GM21786 (cell line): ENCODE results near the gene CHMP6.
"Not testable (repeated sequence)": the region's sequence is repeated elsewhere in the genome, so short reads cannot be mapped to it uniquely, and the experiment has no call there.

Experiments
- ATAC-seq: cut with Tn5 transposase; IDR thresholded peaks from one replicate; pipeline ENCODE4 v1.9.1; 2021; ENCODE audit not compliant: unreplicated experiment

Gene CHMP6

GRCh38 chr17:81011951-81012350 is 20.3 kb downstream of the CHMP6 start:
- ATAC-seq: no peak

- ATAC-seq: no peak
Measured at GRCh38 chr17:81012574-81013447, 21.2 kb downstream of the CHMP6 start.

GRCh38 chr17:81013642-81014041 is 22.0 kb downstream of the CHMP6 start:
- no peak for ATAC-seq

- no peak for ATAC-seq
Measured at GRCh38 chr17:81015136-81015535, 23.5 kb downstream of the CHMP6 start.

GRCh38 chr17:81016575-81016974 is 24.9 kb downstream of the CHMP6 start:
- ATAC-seq: no peak

GRCh38 chr17:81017330-81017729 is 25.7 kb downstream of the CHMP6 start:
- ATAC-seq: not testable (repeated sequence)

- ATAC-seq: no peak
Measured at GRCh38 chr17:81018044-81018802, 26.6 kb downstream of the CHMP6 start.

- ATAC-seq: no peak
Measured at GRCh38 chr17:81019563-81020442, 28.2 kb downstream of the CHMP6 start.

GRCh38 chr17:81020443-81020766 is 28.8 kb downstream of the CHMP6 start:
- ATAC-seq: no peak

GRCh38 chr17:81020767-81021497 is 29.3 kb downstream of the CHMP6 start:
- ATAC-seq: no peak

GRCh38 chr17:81021531-81022343 is 30.1 kb downstream of the CHMP6 start:
- no peak for ATAC-seq

GRCh38 chr17:81022344-81022676 is 30.7 kb downstream of the CHMP6 start:
- no peak for ATAC-seq

- ATAC-seq: no peak
Measured at GRCh38 chr17:81025065-81025740, 33.6 kb downstream of the CHMP6 start.

- no peak for ATAC-seq
Measured at GRCh38 chr17:81025741-81026129, 34.1 kb downstream of the CHMP6 start.

- ATAC-seq: no peak
Measured at GRCh38 chr17:81026266-81027036, 34.8 kb downstream of the CHMP6 start.

GRCh38 chr17:81027038-81027437 is 35.4 kb downstream of the CHMP6 start:
- no peak for ATAC-seq

- no peak for ATAC-seq
Measured at GRCh38 chr17:81027591-81028505, 36.2 kb downstream of the CHMP6 start.

GRCh38 chr17:81028506-81028858 is 36.8 kb downstream of the CHMP6 start:
- ATAC-seq: no peak
